Measurements from ENCODE around the gene AP3B1. TPM values are rescaled to one million over a fixed set of nuclear protein-coding genes. Genes with fewer than 3 reads are reported as not detected.

The AP3B1 gene
- total and polyA plus RNA-seq, 2 of the 8 experiments (the other 6 are each of a cell fraction or from before 2014, with no cell fraction given) = 45.8 to 48.3 TPM

- H4K5ac ChIP-seq (ENCODE audit: insufficient read length, low read depth, low read length) = no peak overlapping the region
- no peak overlapping the region for H2BK20ac ChIP-seq (ENCODE audit: low read length)
- ChIA-PET CTCF (ENCODE audit: partially characterized antibody) (interaction anchor here (0.9 to 1.3 kb wide), 2 partner anchors 34 to 107 kb away, joined by 3 read pairs; no protein-coding TSS in a partner anchor), POLR2A (ENCODE audit: partially characterized antibody) (interaction anchor here (1.6 kb wide), 1 partner anchor 60 kb away, joined by 3 read pairs; the partner anchor contains the start of gene AP3B1)
- H3K9ac ChIP-seq (replicated peaks in 1 of 4; ENCODE audit: extremely low read depth in 1 of 4, low read depth in 3 of 4, low read length in 3 of 4) = no peak overlapping the region
- no peak overlapping the region for H3K27ac ChIP-seq (ENCODE audit: low read depth, low read length)
- WGBS, 2 experiments (ENCODE audit: extremely low coverage in 1 of 2, insufficient coverage in 1 of 2, insufficient read length in 1 of 2, insufficient replicate concordance in 2 of 2, low coverage in 1 of 2, low lambda C conversion rate in 2 of 2, missing lambda C conversion rate in 1 of 2) = 88% methylated on average over 1 of the region's 1 CpG; no CpG with 5 or more reads in 1 of the 2 experiments
- FAIRE-seq (no peak), DNase-seq (ENCODE audit: low read depth in 1 of 2, low spot score in 2 of 2) (no peak)
- no peak overlapping the region for H3K4me2 ChIP-seq (ENCODE audit: insufficient read depth in 1 of 2, low read depth in 2 of 2, low read length in 2 of 2)
- H3K4ac ChIP-seq (replicated peaks; ENCODE audit: insufficient read length, low read depth, low read length) = no peak overlapping the region
- H2BK12ac ChIP-seq (ENCODE audit: low read depth, low read length) = no peak overlapping the region
- peaks cover 0 to 3% (median 0%) of the 10 kb centered on the region in 4 experiments; a peak in 1 of 8 replicates for H3K36me3 ChIP-seq (ENCODE audit: control insufficient read depth in 2 of 4, insufficient read depth in 4 of 4, low read length in 3 of 4)
- no peak overlapping the region for H2BK120ac ChIP-seq (replicated peaks; ENCODE audit: low read depth, low read length)
- no peak overlapping the region for H3K14ac ChIP-seq (ENCODE audit: insufficient read length)
- H3K18ac ChIP-seq (ENCODE audit: extremely low read depth, low read length) = no peak overlapping the region
- no peak overlapping the region for H2AFZ ChIP-seq (ENCODE audit: low read length)
- H2BK5ac ChIP-seq (ENCODE audit: low read depth, low read length) = no peak overlapping the region
- H3K27me3 ChIP-seq (replicated peaks in 1 of 4; ENCODE audit: control insufficient read depth in 3 of 4, extremely low read depth in 1 of 4, insufficient read depth in 3 of 4, low read length in 3 of 4) = peaks cover 0 to 1% (median 0%) of the 10 kb centered on the region in 4 experiments; a peak in 1 of 7 replicates
- no peak overlapping the region for H3K23ac ChIP-seq (ENCODE audit: insufficient read length)
- H3K23me2 ChIP-seq (ENCODE audit: low read depth, low read length) = no peaks in the 10 kb centered on the region
- H3K4me1 ChIP-seq (replicated peaks in 1 of 4; ENCODE audit: control insufficient read depth in 3 of 4, insufficient read depth in 4 of 4, low read length in 3 of 4) = no peaks in the 10 kb centered on the region
- H2BK15ac ChIP-seq (ENCODE audit: low read length) = no peak overlapping the region
- H3K4me3 ChIP-seq (ENCODE audit: extremely low read depth in 1 of 4, insufficient read depth in 2 of 4, low read depth in 3 of 4, low read length in 4 of 4) = no peak overlapping the region
- no peak overlapping the region for H4K8ac ChIP-seq (ENCODE audit: extremely low read depth, insufficient read depth, low read length)
- TF ChIP-seq HDAC6 (IDR thresholded peaks at IDR 0.05; ENCODE audit: low read depth, low read length) (no peak), SRF (IDR thresholded peaks at IDR 0.05; ENCODE audit: low read depth, low read length) (no peak), ASH2L (IDR thresholded peaks at IDR 0.05; ENCODE audit: low read length) (no peak), TCF12 (IDR thresholded peaks at IDR 0.05; ENCODE audit: low read depth, low read length) (no peak), USF2 (IDR thresholded peaks at IDR 0.05; ENCODE audit: low read length) (no peak), TEAD4 (IDR thresholded peaks at IDR 0.05; ENCODE audit: low read depth, low read length) (no peak), HDAC2 (IDR thresholded peaks at IDR 0.05; ENCODE audit: borderline replicate concordance in 1 of 2, low read depth in 2 of 2, low read length in 2 of 2) (no peak), ATF3 (IDR thresholded peaks at IDR 0.05; ENCODE audit: insufficient read depth, low read depth, low read length) (no peak), BACH1 (IDR thresholded peaks at IDR 0.05; ENCODE audit: low read length) (no peak), EP300 (IDR thresholded peaks at IDR 0.05; ENCODE audit: borderline replicate concordance in 1 of 2, low read depth in 2 of 2, low read length in 2 of 2) (no peak)
- H2AK5ac ChIP-seq (ENCODE audit: low read depth, low read length) = no peak overlapping the region
- H3K79me1 ChIP-seq (ENCODE audit: low read depth, low read length) = peaks cover 2% of the 10 kb centered on the region; the same call in 1 of the 2 replicates
- H3K56ac ChIP-seq (replicated peaks; ENCODE audit: insufficient read length, low read depth, low read length) = no peak overlapping the region
- H4K20me1 ChIP-seq (replicated peaks in 1 of 2; ENCODE audit: control insufficient read depth in 1 of 2, insufficient read depth in 2 of 2, low read length in 2 of 2) = no peaks in the 10 kb centered on the region
- peaks cover 0 to 3% of the 10 kb centered on the region in 2 experiments; a peak in 1 of 4 replicates for H3K79me2 ChIP-seq (ENCODE audit: control insufficient read depth in 1 of 2, insufficient read depth in 2 of 2, low read length in 2 of 2)
- H3K9me3 ChIP-seq (ENCODE audit: insufficient read depth in 2 of 2, low read depth in 1 of 2, low read length in 1 of 2) = no peaks in the 10 kb centered on the region
- no peak overlapping the region for H4K91ac ChIP-seq (replicated peaks; ENCODE audit: insufficient read length, low read length)
Observed at GRCh38 chr5:78234804-78235203, 59.7 kb downstream of the AP3B1 start.

Measured in H1 (cell line).